Activated CD8-positive, alpha-beta memory T cell treated with anti-CD3 and anti-CD28 coated beads, Interleukin-2, amount 50 U/mL, for 24 hours (primary cell): ENCODE data around the gene CHD6.

Experiments
- DNase-seq: peaks from one replicate; pipeline ENCODE4 v3.0.0-alpha.2; 2020; ENCODE audit errors: extremely low read depth

CHD6 gene

GRCh38 chr20:41470362-41471095, 147.6 kb downstream of the CHD6 start:
- DNase-seq = no peak

DNA sequence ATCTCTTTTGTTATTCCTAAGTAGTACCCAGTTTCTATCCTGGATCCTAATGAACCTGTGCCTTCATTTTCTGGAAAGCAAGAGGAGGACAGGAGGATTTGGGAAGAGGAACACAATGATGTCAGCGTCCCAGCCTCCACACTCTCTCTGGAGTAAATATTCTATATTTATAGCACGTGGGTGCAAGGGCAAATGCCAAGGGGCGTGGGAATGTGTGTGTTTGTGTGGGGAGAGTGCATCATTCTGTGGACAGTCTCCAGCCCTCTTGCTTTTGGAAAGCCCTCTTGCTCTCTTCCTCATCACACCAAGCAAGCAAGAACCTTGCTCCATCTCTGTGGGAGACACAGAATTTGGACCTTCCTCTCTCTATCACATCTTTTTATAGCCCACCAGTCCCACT, 148.3 kb downstream of the CHD6 start:
- DNase-seq = no peak

GRCh38 chr20:41468994-41469600, 149.1 kb downstream of the CHD6 start:
- DNase-seq = no peak

- no peak for DNase-seq
Measured at GRCh38 chr20:41467690-41468089, 150.5 kb downstream of the CHD6 start.

GRCh38 chr20:41467220-41467619, 151.0 kb downstream of the CHD6 start:
- no peak for DNase-seq

GRCh38 chr20:41463567-41463966, 154.6 kb downstream of the CHD6 start:
- no peak for DNase-seq

GRCh38 chr20:41462372-41463161, 155.6 kb downstream of the CHD6 start:
- DNase-seq = no peak

DNA sequence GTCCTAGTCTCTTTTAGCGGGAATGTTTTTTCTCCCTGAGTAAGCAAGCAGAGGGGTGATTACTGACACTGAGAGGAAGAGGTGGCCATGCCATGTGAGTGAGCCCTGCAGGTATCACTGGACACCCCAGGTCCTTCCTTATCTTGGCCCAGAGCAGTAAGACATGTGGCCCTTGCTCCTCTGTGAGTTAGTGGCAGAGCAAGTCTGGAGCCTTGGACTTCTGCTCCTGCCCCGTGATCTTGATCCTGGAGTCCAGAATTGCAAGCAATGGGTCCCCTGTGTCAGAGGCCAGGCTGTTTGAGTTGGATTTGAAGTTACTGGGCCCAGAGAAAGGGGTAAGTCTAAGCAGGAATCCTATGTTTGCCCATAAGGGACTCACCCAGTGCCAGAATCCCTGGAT, 159.4 kb downstream of the CHD6 start:
- DNase-seq = no peak

- DNase-seq = no peak
Measured at GRCh38 chr20:41457173-41457857, 160.9 kb downstream of the CHD6 start.

- no peak for DNase-seq
Measured at GRCh38 chr20:41456351-41456750, 161.8 kb downstream of the CHD6 start.

DNA sequence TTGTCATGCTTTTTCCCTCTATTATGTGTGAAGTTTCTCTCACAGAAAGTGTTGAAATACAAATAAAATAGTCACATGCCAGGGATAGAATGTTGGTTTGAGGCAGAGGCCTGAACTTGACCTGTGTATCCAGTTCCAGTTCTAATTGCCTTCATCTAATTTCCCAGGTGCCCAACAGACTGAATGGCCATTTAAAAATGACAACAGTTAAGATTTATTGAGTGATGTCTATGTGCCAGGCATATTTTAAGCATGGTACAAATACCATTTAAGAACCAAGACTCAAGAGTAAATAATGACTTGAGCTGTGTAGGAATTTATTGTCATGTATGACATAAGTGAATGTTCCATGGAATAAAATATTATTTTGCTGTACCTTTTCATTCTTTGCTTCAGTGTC, 163.9 kb downstream of the CHD6 start:
- DNase-seq = no peak

DNA sequence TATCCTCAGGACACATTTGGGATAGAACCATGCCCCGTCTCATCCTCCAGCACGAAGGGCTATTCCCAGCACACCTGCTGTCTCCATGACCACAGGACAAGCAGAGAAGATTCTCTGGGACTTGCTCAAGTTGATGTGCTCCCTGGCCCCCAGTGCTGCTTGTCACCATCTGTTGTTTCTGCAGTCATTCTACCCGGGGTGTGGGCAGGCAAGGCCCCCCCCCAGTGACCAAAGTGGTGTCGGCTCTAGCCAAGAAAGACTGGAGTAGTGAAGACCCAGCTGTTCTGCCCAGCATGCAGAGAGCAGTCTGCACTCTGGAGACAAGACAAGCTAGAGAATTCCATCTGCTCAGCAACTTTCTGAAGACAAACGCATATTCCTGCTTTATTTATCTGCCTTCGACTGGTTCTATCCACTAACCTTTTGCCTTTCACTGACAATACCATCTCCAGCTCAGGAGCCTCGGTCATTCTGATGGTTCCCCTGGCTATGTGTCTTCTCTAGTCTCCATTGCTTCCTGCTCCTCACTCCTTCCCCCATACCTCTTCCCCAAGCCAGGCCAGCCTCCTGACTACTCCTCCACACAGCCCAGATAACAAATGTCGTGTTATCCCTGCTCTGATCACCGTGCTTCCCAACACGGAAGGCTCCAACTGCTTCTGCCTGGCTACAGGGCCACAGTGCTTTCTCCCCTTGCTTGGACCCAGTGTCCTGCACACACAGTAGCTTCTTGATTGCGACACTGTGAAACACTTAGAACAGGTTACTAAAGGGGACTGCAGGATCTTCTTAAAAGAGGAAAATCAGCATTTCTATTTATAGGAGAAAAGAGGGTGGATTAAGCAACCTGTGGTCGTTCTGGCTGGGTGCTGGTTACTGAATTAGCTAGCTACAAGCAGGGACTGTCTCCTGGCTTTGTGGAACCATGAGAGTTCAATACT, 164.9 kb downstream of the CHD6 start:
- DNase-seq = no peak

DNA sequence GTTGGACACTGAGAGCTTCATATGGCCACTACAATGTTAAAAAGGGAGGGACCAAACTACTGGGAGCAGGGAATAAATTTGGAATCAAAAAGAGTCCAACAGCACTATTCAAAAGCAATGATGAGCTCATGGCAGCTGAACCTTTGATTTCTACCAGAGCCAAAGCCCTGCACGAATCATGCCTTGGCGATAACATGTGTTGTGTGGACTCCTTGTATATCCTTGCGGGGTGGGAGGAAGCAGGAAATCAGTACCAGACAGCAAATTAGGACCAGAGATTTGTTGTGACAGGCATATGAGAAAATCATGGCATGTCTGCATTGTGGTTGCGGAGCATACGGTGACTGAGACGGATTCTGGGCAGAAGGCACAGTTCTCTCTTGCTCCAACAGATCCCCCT, 166.0 kb downstream of the CHD6 start:
- DNase-seq = no peak

- no peak for DNase-seq
Measured at GRCh38 chr20:41447006-41447405, 171.2 kb downstream of the CHD6 start.

- no peak for DNase-seq
Measured at GRCh38 chr20:41446456-41446855, 171.7 kb downstream of the CHD6 start.

- no peak for DNase-seq
Measured at GRCh38 chr20:41444821-41445220, 173.4 kb downstream of the CHD6 start.

DNA sequence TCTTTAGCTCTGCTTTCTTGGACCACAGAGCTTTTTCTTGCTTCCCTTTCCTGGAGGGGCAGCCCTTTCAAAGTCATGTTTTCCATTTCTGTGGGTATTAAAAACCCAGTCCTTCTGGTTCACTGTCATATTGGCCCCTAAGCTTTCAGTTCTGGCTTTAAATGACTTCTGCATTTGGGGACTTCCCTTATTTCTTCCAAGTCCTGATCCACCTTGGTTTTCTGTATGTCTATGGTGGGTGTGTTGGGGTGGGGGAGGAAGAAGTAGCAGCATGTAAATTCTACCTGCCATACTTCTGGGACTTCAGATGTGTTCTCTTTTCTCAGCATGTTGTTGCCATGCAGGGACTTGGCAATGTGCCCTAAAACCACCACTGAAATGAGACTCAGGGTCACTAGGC, 174.5 kb downstream of the CHD6 start:
- no peak for DNase-seq

DNA sequence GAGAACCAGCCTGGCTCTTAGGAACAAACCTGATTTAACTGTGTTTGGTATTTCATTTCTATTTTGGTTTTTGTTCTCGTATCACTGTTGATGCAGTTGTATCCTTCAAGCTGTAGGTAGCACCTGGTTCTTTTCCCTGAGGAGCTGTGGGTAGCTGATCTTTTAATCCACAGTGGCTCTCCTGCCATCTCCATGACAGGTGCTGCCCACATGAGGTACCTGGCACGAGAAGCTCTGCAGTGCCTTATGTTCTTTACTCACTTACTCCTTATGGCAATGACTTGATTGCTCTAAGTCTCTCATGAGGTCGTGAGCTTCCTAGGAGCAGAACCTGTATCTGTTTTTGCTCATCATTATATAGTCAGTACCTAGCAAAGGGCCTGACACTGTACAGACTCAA, 177.3 kb downstream of the CHD6 start:
- DNase-seq = no peak

GRCh38 chr20:41437836-41438235, 180.3 kb downstream of the CHD6 start:
- no peak for DNase-seq

GRCh38 chr20:41436679-41437078, 181.5 kb downstream of the CHD6 start:
- DNase-seq = no peak

DNA sequence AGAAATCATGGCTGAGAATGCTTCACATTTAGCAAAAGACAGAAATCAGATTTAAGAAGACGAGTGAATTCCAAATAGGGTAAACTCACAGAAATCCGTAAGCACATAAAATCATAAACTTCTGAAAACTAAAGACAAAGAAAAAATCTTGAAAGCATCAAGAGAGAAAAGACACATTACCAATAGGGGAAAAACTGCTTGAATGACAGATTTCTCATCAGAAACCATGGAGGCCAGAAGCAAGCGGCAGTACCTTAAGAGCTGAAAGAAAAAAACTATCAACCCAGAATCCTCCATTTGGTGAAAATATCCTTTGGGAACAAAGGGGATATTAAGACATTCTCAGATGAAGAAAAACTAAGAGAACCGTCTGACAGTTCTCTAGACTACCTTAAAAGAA, 185.0 kb downstream of the CHD6 start:
- no peak for DNase-seq
